Ovary (tissue), 9 donors: ENCODE measurements around the gene TNK1. TPM values are rescaled to one million over a fixed set of nuclear protein-coding genes. Genes with fewer than 3 reads are reported as not detected.
A peak's percentile ranks its signal among the peaks of the same experiment; 100 is the strongest.

ENCODE experiments used
- DNase-seq, 5 donors: peaks; one replicate each; pipeline ENCODE4 v3.0.0-alpha.2; 2019 to 2020
- H3K27ac ChIP-seq, 2 donors: fragments of 200-600 bp; one replicate each; pipeline versions ENCODE4 v1.5.1 to v1.8.0; 2019 to 2022
- H3K27me3 ChIP-seq: fragments of 200-600 bp; one replicate; pipeline ENCODE4 v1.8.0; 2022
- H3K36me3 ChIP-seq: fragments of 200-600 bp; sonication (generic); one replicate; pipeline ENCODE4 v1.5.1; 2019
- H3K4me1 ChIP-seq: one replicate; pipeline ENCODE4 v1.8.1; 2013; ENCODE audit warnings: mild to moderate bottlenecking, moderate library complexity; ENCODE audit not compliant: insufficient read depth
- H3K4me3 ChIP-seq: fragments of 200-600 bp; sonication (generic); one replicate; pipeline ENCODE4 v1.5.1; 2017
- H3K9me3 ChIP-seq, 2 donors: fragments of 200-600 bp in 1 of 2; sonication (generic) in 1 of 2; one replicate each; pipeline versions ENCODE4 v1.5.1 to v1.8.1; 2013 to 2019; ENCODE audit warnings: mild to moderate bottlenecking in 1 of 2, moderate library complexity in 1 of 2
- EP300 ChIP-seq: sonication (generic); formaldehyde crosslinking; IDR thresholded peaks from one replicate; pipeline ENCODE4 v1.6.1; 2017; ENCODE audit warnings: antibody characterized with exemption
- POLR2A ChIP-seq: fragments of 450-650 bp; IDR thresholded peaks from one replicate; pipeline ENCODE4 v1.6.1; 2017; ENCODE audit warnings: antibody characterized with exemption, mild to moderate bottlenecking, moderate library complexity
- WGBS, 3 donors: extraction: QIAGEN DNeasy Blood & Tissue Kit in 1 of 3; methylation state at CpG; one replicate each; pipeline versions ENCODE4 v1.1.5 to v1.1.7; 2013 to 2017; 5-methylcytosine and 5-hydroxymethylcytosine counted together
- intact Hi-C, 4 donors: fragments of 100-400 bp; cut with DNase I; formaldehyde crosslinking; loops; one replicate each; pipeline versions ENCODE4 v1.11.0 to v1.15.1; 2022 to 2023
- polyA plus RNA-seq, 2 donors: library from polyadenylated mRNA; stranded (reverse); fragments of 200-250 nt in 1 of 2; fragments of 350-450 nt in 1 of 2; fragmentation: Illumina TruSeq in 1 of 2; extraction: RNeasy Lipid Tissue Mini Kit (QIAGEN cat#74804) in 1 of 2; gene quantifications; one replicate each; pipeline ENCODE4 v1.2.3, GENCODE V29; 2013 to 2014
- total RNA-seq, 7 donors: library from RNA; depleted of rRNA in 2 of 7; stranded (reverse); fragments of >200 nt in 2 of 7; fragmentation: NEBNext Ultra II Directional in 3 of 7; extraction: Animal tissue kit (Norgen Biotek cat#: 25700) in 3 of 7; gene quantifications; one replicate each; pipeline versions ENCODE4 v1.1.0 to v1.2.4, GENCODE V29; 2016 to 2023
- TF ChIP-seq, protein P1 (sequence below), 3 donors: fragments of 450-650 bp in 2 of 3; fragments of 200-600 bp in 1 of 3; IDR thresholded peaks; one replicate each; pipeline versions ENCODE4 v1.5.1 to v1.8.0; 2016 to 2022; ENCODE audit warnings: antibody characterized with exemption in 3 of 3, mild to moderate bottlenecking in 1 of 3
- donor health status: DM: no; HTN: no; CAD: no; lungs with moderate emphysema.
- donor health status: DM: no; HTN: no; CAD: no.
- donor health status: Bipolar disorder and iron deficiency.
- donor health status: DM: yes; HTN: yes; CAD: no.
- donor health status: DM: no; HTN: no; CAD: no.
- donor health status: DM: yes; HTN: yes; CAD: no.

TNK1 gene
- total and polyA plus RNA-seq, 9 donors, result 0.85 to 8.3 (median 5.7) TPM

DNA sequence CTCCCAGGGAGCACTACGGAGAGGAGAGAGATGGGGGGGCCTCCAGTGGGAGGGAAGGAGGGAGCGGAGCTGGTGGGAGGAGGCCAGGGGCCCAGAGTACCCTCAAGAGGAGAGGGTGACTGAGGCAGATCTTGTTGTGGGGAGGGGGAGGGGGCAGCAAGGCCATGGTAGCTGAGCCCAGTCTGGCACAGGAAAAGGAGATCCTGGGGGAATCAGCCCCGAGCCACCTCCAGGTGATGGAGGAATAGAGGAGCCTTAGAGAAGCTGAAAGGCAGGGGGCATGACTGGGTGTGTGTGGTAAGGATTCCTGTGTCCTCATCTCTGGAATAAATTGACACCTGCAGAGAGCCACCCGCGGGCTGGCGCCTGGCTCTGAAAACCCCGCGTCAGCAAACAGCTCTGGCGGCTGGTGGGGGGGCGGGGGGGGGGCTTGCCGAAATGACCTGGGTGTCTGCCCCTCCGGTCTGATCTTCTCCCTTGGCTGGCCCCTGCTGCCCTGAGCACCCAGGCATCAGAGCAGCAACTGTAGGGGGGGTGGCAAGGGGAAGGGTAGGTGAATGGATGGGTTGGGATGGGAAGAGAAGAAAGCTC, 25.4 kb downstream of the TNK1 start:
- DNase-seq, result peak in 1 of 5 donors; percentile 48
- 46 to 57% (median 47%) methylated on average over 12 of the region's 12 CpGs for WGBS, 3 donors
- Histone ChIP-seq H3K27ac (peak overlapping the region; percentile 89 to 95), H3K36me3 (no peaks in the 10 kb centered on the region), H3K4me3 (peak overlapping the region; percentile 65), H3K27me3 (no peaks in the 10 kb centered on the region), H3K9me3 (no peaks in the 10 kb centered on the region), H3K4me1 (peaks cover 5% of the 10 kb centered on the region)
- intact Hi-C loops, result loop anchor here in 1 of 4 donors (5.0 kb wide), 1 partner anchor 59 kb away; no protein-coding TSS in a partner anchor
- TF ChIP-seq POLR2A (no peak), EP300 (no peak)
- TF ChIP-seq, protein P1, sequence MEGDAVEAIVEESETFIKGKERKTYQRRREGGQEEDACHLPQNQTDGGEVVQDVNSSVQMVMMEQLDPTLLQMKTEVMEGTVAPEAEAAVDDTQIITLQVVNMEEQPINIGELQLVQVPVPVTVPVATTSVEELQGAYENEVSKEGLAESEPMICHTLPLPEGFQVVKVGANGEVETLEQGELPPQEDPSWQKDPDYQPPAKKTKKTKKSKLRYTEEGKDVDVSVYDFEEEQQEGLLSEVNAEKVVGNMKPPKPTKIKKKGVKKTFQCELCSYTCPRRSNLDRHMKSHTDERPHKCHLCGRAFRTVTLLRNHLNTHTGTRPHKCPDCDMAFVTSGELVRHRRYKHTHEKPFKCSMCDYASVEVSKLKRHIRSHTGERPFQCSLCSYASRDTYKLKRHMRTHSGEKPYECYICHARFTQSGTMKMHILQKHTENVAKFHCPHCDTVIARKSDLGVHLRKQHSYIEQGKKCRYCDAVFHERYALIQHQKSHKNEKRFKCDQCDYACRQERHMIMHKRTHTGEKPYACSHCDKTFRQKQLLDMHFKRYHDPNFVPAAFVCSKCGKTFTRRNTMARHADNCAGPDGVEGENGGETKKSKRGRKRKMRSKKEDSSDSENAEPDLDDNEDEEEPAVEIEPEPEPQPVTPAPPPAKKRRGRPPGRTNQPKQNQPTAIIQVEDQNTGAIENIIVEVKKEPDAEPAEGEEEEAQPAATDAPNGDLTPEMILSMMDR (IDR thresholded peaks at IDR 0.05), result no peak

DNA sequence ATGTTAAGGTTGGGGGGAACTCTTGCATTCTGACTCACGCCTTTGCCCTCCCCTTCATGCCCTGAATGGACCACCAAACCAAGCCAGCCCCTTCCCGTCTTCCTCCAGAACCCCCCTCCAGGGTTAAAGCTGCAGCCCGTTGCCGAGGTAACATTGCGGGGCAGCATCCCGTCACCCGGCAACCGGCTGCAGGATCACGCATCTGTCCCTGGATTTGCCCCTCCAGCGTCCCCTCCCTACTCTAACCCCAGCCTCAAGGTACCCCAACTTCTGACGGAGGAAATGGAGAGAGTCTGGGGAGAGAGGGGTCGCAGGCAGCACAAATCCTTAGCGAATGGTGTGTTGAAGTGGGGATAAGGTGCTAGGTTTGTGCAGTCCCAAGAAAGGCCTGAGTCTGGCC, 26.2 kb downstream of the TNK1 start:
- no peak for TF ChIP-seq POLR2A
- TF ChIP-seq, protein P1 (IDR thresholded peaks at IDR 0.05), result no peak
- no peak for TF ChIP-seq EP300
- WGBS, 3 donors, result 81 to 89% (median 84%) methylated on average over 13 of the region's 13 CpGs

DNA sequence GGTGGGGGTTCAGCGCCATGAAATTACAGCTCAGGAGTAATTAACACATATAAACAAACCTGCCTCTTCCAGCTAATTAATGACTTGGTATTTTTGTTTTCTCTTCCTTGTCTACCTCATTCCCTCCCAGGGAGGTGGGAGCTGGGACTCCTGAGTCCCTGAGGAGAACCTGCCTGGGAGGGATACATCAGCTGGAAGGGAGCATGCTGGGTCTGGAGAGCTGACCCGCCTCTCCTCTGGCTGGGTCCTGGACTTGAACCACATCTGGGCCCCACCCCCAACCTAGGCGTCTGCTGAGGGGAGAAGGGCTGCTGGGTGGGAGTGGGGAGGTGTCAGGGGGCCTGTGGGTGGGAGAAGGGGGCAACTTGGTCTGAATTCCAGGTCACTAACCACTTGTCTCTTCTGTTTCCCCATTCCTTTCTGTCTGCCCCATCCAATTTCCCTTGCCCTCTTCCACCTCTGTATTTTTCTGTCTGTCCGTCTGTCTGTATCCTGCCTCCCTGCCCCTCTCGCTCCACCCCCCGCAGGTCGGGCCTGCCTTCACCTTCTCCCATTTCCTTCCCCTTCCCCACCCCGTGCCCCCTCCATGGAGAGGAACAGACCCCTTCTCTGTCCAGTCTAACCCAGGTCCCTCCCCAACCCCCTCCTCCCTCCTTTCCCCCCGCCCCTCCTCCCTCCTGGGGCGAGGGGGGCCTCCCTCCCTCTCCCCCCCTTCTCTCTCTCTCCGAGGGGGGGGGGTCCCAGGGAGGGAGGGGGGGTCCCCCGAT, 26.8 kb downstream of the TNK1 start, which contains the start of gene NLGN2:
Gene NLGN2 (plus strand): TSS at position 361 of the 767 bp plus-strand sequence. CDS start 411 bp downstream, outside the sequence.
- H3K36me3 ChIP-seq, result no peaks in the 10 kb centered on the region
- H3K9me3 ChIP-seq, result no peaks in the 10 kb centered on the region
- 65 to 77% (median 68%) methylated on average over 8 to 12 of the region's 12 CpGs for WGBS, 3 donors
- peaks cover 5% of the 10 kb centered on the region for H3K4me1 ChIP-seq
- DNase-seq, result peak in 1 of 5 donors; percentile 36
- intact Hi-C loops, result loop anchor here in 1 of 4 donors (5.0 kb wide), 1 partner anchor 60 kb away; no protein-coding TSS in a partner anchor
- no peak within 1 kb of the TSS for H3K4me3 ChIP-seq
- TF ChIP-seq EP300 (no peak), POLR2A (no peak)
- H3K27me3 ChIP-seq, result no peaks in the 10 kb centered on the region
- no peak within 1 kb of the TSS for H3K27ac ChIP-seq

More for the DNA sequence above, 26.2 kb downstream of the TNK1 start:
- Histone ChIP-seq H3K27me3 (no peaks in the 10 kb centered on the region), H3K4me3 (no peak overlapping the region), H3K36me3 (no peaks in the 10 kb centered on the region), H3K27ac (no peak overlapping the region), H3K9me3 (no peaks in the 10 kb centered on the region), H3K4me1 (peaks cover 5% of the 10 kb centered on the region)
- peak in 1 of 5 donors; percentile 36 for DNase-seq
- intact Hi-C loops, result loop anchor here in 1 of 4 donors (5.0 kb wide), 1 partner anchor 60 kb away; no protein-coding TSS in a partner anchor

DNA sequence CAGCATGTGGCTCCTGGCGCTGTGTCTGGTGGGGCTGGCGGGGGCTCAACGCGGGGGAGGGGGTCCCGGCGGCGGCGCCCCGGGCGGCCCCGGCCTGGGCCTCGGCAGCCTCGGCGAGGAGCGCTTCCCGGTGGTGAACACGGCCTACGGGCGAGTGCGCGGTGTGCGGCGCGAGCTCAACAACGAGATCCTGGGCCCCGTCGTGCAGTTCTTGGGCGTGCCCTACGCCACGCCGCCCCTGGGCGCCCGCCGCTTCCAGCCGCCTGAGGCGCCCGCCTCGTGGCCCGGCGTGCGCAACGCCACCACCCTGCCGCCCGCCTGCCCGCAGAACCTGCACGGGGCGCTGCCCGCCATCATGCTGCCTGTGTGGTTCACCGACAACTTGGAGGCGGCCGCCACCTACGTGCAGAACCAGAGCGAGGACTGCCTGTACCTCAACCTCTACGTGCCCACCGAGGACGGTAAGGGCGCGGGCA, 27.4 kb downstream of the TNK1 start:
- TF ChIP-seq, protein P1 (IDR thresholded peaks at IDR 0.05), result no peak
- TF ChIP-seq POLR2A, result no peak
- TF ChIP-seq EP300, result no peak
- WGBS, 3 donors, result 82 to 83% (median 82%) methylated on average over 49 to 58 of the region's 58 CpGs
- Histone ChIP-seq H3K27ac (no peak overlapping the region), H3K4me3 (no peak overlapping the region), H3K4me1 (peaks cover 5% of the 10 kb centered on the region), H3K9me3 (no peaks in the 10 kb centered on the region), H3K27me3 (no peaks in the 10 kb centered on the region), H3K36me3 (no peaks in the 10 kb centered on the region)
- peak in 1 of 5 donors; percentile 39 for DNase-seq
- intact Hi-C loops, result loop anchor here in 1 of 4 donors (5.0 kb wide), 1 partner anchor 61 kb away; no protein-coding TSS in a partner anchor
